Activated gamma-delta T cell (primary cell): Measurements from ENCODE around the gene SIGLEC8.
"Not testable (repeated sequence)": the region's sequence is repeated elsewhere in the genome, so short reads cannot be mapped to it uniquely, and the experiment has no call there.

ENCODE experiments used
- DNase-seq: peaks from one replicate; lab custom pipeline; 2025; lab: John Stamatoyannopoulos, UW

SIGLEC8 gene

DNA sequence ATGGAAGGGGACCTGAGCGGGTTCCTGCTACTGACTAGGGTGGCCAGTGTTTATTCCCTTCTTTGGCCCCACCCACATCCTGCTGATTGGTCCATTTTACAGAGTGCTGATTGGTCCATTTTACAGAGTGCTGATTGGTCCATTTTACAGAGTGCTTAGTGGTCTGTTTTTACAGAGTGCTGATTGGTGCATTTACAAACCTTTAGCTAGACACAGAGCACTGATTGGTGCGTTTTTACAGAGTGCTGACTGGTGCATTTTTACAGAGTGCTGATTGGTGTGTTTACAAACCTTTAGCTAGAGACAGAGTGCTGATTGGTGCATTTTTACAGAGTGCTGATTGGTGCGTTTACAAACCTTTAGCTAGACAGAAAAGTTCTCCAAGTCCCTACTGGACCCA lies 10.7 kb downstream of the SIGLEC8 start:
- DNase-seq: not testable (repeated sequence)

DNA sequence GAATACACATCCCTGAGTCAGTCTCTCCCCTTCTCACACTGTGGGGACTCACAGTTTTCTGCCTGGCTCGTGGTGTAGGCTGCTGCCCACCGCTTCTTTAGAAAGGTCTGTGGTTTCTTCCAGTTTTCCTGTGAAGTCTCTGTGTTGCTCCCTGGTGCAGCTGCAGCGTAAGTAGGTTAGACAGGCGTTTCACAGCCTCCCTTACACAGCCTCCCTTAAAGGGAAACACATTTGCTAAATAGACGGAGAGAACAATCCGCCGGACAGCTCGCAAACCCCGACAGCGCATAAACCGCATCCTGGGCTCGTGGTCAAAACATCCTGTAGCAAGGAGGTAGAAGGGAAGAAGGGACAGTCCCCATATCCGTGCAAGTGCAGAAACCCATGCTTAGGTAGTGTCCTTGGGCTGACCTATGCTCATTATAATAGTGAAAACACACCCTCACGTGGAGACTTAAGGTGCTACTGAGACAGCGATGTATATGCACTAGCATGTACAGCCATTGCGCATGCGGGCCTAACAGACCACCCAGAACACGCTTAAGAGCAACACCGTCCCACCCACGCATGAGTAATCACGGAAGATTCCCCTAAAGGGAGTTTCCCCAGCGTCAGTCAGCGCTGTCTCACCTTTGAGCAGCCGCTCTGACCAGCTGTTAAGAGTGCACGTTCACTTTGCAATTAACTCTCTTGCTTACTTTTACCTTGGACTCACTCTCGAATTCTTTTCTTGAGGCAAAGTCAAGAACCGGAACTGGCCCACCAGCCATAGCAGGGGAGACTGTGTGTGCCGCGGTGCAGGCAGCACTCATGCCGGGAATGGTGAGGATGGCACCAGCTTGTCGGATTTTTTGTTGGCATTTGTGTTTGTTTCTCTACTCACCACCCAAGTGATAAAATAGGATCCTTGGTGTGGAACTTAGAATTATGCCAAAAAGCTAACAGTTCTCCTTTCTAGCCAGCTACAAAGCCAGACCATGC lies 16.6 kb downstream of the SIGLEC8 start:
- DNase-seq: peak; percentile 13

DNA sequence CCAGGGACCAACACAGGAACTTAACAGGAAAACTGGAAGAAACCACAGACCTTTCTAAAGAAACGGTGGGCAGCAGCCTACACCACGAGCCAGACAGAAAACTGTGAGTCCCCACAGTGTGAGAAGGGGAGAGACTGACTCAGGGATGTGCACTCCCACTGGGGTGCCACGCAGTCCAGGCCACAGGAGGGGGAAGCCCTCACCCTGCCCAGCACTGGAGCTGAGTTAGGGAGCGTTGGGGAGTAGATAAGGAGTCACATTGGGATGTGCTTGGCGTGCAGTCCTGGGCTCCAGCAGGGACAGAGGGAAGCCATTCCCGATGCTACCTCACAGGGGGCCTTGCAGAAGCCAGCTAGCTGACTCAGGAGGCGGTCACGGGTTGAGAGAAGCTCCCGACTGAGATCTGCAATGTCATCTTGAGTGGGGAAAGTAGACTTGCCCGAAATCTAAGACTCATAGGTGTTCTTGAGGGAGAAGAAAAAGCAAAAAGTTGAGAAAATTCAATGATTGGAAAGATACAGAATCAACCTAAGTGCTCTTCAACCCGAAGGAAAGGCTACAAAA lies 17.3 kb downstream of the SIGLEC8 start:
- DNase-seq: peak; percentile 28

DNA sequence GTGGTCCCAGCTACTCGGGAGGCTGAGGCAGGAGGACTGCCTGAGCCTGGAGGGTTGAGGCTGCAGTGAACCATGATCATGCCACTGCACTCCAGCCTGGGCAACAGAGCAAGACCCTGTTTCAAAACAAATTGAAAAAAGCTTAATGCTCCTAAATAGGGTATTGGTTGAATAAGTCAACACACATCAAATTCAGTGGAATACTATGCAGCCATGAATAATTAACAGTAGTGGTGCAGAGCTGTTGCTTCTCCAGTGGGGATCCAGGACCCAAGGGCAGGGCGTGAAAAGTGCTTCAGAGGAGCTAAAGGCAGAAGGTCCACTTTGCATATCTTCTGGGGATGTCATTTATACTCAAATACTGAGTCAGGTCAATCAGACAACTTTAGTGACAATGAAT lies 18.2 kb downstream of the SIGLEC8 start:
- no peak for DNase-seq

DNA sequence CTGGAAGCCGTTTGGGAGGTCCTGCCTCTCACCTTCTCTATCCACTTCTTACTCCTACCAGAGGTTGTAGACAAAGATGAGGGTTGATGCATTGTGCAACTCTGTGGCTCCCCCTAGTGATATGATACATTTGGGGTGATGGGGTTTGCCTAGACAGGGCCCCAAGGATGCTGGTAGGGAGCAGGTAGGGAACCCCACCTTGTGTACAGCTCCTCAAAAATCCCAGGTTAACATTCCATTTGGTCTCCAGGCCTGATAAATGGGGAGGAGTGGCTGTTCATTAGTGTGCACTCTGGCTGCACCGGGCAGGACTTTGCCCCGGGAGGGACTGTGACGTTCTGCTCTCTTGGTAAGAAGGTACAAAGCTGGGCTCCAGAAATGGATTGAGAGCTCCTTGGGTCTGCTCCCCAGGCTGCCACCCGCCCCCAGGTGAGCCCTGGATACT lies 19.2 kb downstream of the SIGLEC8 start:
- DNase-seq: no peak

DNA sequence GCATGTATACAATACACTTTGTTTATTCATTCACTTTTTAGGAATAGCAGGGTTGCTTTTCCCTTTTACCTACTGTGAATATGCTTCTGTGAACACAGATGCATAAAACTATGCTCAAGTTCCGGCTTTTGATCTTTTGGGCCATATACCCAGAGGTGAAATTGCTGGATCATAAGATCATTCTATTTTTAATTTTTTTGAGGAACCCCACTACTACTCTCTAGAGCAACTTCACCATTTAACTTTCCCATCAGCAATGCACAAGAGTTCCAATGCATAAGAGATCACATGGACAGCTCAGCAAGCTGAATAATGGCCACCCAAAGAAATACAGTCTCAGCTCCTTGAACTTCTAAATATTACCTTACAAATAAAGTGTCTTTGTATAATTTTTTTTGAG lies 23.8 kb downstream of the SIGLEC8 start:
- DNase-seq: no peak

DNA sequence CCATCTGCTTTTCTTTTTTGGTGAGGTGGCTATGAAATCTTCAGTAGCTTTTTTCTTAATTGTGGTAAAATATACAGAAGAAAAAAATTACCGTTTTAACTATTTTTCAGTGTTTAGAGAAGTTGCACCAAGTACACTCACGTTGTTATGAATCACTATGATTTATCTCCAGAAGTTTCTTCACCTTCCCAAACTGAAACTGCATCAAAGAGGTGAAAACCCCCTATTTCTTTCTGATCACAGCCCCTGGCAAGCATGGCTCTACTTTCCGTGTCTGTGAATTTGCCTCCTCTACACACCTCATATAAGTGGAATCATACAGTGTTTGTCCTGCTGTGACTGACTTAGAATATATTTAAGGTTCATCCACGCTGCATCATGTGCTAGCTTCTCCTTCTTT lies 25.2 kb downstream of the SIGLEC8 start:
- DNase-seq: no peak

DNA sequence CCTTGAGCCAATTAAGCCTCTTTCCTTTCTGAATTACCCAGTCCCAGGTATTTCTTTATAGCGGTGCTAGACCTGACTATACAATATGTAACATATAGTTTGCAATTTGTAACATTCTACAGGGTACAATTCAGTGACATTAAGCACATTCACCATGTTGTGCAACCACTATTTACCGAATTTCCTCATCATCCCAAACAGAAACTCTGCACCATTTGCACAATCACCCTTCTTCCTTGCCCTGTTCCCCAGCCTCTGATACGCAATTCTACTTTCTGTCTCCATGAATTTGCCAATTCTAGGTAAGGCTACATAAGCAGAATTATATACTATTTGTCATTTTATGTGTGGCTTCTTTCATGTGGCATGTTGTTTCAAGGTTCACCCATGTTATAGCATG lies 27.1 kb downstream of the SIGLEC8 start:
- DNase-seq: no peak

DNA sequence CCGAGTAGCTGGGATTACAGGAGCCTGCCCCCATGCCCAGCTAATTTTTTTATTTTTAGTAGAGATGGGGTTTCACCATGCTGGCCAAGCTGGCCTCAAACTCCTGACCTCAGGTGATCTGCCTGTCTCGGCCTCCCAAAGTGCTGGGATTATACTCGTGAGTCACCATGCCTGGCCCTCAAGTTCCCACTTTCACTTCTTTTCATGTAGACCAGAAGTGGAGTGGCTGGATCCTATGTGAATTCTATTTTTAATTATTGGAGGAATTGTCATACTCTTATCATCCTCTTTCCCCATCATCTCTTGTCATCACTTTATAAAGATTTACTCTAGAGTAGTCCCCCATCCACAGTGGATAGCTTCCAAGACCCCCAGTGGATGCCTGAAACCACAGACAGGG lies 28.0 kb downstream of the SIGLEC8 start:
- no peak for DNase-seq

DNA sequence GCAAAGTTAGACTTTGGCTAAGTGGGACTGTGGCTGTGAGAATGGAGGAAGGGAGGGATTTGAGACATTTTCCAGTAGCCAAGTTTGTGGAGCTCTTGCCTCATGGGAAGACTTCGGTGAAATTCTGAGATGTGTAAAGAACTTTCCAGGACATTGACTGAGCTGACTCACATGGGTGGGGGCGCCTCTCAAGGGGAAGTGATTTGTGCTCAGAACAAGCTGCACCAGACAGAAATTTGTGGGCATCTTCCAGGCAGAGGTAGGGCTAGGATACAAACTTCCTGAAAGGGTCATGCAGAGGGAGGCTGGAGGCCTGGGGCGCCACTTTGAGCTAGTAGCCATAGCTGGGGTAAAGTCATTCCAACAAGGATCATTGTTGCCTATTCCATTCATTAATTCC lies 31.1 kb downstream of the SIGLEC8 start:
- no peak for DNase-seq

DNA sequence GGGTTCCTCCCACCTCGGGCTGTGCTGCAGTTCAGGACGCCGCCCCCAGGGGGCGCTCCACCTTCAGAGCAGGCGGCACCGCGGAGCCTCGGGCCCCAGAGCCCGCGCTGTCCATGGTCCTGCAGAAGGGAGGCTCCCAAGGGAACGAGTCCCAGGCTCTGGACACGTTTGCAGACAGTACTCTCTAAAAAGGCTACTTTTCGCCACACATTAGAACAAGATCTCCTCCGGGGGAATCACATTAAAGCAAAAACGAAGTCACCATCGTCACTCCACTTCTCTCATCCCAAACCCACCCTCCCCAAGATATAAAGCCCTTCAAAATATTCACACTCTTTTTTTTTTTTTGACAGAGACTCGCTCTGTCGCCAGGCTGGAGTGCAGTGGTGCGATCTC lies 36.2 kb downstream of the SIGLEC8 start:
- DNase-seq: peak; percentile 59

DNA sequence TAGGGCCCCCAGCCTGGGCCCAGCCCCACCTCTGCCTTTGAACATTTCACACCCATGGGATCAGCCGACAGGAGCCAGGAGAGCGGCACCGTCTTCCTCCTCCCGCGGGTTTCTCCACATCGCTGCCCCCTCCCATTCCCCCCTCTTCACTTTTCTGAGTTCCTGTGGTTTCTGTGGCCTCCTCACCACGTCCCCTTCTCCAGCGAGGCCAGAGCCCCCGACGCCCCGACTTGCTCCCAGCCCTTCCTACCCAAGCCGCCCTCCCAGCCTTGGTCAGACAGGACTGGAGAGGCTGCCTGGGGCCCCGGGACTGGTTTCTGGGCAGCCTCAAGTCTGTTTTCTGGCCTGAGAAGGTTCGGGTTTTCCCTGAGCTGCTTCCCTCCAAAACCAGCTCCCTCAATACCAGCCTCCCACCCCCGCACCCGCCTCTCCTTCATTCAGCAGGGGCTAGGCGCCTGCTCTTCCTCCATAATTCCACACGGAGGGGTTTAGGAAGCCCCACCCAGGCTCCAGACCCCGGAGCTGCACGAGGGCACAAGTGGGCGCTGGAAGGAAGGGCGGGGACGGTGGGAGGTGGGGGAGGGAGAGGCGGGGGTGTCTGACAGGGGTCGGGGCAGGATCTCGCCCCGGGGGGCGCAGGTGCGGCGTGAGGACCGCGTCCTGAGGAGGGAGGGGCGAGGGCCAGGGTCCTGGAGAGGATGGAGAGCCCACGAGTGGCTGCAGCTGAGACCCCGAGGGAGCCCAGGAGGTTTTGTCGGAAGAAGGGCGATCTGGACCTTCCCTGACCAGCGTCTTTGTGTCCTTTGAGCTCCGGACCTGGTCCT lies 36.8 kb downstream of the SIGLEC8 start:
- DNase-seq: no peak

DNA sequence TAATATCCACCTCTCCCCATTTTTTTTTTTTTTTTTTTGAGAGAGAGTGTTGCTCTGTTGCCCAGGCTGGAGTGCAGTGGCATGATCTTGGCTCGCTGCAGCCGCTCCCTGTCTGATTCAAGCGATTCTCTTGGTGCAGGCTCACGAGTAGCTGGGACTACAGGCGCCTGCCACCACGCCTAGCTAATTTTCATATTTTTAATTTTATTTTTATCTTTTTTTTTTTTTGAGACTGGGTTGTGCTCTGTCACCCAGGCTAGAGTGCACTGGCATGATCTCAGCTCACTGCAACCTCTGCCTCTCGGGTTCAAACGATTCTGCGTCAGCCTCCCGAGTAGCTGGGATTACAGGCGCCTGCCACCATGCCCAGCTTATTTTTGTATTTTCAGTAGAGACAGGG lies 37.7 kb downstream of the SIGLEC8 start:
- not testable (repeated sequence) for DNase-seq

DNA sequence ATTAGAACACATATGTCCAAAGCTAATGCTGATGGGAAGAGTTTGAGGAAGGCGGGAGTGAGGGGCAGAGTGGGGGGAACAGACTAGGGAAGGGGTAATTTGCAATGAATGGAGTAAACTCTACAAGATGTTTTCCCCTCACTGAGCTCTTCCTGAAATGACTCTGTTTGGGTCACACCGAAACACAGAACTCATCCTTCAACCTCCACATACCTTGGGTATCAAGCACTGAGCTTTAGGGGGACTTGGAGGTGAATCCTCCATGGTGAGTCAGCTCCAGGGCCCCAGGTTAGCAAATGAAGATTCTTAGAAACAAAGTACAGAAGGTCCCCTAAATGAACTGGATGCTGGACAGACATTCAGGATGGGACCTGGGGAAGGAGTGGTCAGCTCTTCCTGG lies 39.5 kb downstream of the SIGLEC8 start:
- DNase-seq: no peak

DNA sequence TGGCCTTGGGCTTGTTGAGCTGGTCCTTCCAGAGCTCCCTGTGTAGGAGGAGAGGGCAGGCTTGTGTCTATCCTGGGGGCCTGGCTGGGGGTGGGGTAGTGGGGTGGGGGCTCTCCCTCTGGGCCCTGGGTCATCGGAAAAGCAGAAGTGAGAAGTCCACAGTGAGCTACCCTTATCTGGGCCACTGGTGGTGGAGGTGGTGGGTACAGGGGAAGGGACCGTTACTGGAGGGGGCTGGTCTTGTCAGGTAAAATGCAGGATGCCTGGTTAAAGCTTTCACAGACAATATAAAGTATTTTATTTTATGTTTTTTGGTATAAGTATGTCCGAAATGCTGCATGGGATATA lies 40.5 kb downstream of the SIGLEC8 start:
- DNase-seq: no peak

DNA sequence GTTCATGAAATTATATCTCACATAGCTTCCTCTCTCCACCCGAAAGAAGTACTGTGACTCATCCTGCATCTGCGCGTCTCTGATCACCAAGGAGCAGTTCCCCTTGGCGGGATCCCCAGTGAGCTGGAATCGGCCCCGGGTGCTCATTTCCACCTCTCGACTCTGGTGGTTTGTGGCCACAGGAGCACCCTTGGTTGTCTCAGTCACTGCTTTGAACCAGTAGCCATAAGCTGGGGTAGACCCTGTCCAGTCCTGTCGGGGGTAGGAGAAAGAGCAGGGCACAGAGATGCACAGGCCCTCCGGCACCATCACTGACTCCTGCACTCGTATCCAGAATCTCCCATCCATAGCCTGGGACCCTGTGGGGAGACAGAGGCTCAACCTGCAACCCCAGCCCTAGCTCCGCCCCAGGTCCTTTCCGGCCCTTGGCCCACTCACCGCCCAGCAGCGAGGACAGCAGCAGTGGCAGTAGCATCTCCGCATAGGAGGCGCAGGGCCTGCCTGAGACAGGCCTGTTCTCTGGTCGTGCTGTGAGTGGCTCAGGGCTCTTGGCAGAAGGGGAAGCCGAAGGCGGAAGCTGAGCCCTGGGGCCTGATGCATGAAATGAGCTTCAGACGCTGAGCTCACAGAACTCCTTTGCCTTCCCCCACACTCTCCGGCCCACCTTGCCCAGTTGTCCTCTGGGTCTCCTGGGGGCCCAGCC lies 41.0 kb downstream of the SIGLEC8 start, which contains the start of gene SIGLEC10:
TSS of gene SIGLEC10 (minus strand) at position 536 of the 703 bp plus-strand sequence. CDS start at position 475, 61 bp downstream.
- no peak for DNase-seq

DNA sequence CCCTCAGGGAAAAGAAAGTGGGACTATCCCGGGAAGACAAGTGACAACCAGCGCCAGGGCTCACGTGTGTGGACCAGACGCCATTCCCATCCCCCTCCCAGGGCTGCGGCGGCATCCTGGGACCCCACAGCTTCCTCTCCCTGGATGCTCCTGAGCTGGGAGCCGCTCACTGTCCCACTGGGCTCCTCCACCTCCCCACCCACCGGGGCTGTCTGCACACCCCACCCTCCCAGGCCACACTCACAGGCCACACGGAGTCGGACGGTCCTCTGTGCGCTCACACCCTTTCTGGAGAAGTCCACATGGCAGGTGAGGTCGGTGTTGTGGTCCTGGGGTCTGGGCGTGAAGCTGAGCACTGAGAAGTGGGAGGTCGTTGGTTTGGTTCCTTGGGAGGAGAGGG lies 41.8 kb downstream of the SIGLEC8 start:
- DNase-seq: not testable (repeated sequence)

DNA sequence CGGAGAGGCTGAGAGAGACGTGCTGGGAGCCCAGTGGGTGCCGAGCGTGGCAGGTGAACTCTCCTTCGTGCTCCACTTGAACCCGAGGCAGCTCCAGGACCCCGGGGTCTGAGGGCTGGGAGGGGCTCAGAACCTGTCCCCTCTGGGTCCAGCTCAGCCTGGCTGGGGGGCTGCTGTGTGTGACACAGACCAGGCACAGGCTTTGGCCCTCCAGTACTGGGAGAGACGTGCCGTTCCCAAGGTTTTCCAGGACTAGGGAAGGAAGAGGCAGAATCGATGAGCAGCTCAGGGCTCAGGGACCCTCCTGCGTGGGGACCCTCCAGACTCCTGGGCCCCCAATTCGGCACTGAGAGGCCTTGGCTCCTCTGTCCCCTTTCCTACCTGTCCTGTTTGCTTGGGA lies 43.1 kb downstream of the SIGLEC8 start:
- no peak for DNase-seq

DNA sequence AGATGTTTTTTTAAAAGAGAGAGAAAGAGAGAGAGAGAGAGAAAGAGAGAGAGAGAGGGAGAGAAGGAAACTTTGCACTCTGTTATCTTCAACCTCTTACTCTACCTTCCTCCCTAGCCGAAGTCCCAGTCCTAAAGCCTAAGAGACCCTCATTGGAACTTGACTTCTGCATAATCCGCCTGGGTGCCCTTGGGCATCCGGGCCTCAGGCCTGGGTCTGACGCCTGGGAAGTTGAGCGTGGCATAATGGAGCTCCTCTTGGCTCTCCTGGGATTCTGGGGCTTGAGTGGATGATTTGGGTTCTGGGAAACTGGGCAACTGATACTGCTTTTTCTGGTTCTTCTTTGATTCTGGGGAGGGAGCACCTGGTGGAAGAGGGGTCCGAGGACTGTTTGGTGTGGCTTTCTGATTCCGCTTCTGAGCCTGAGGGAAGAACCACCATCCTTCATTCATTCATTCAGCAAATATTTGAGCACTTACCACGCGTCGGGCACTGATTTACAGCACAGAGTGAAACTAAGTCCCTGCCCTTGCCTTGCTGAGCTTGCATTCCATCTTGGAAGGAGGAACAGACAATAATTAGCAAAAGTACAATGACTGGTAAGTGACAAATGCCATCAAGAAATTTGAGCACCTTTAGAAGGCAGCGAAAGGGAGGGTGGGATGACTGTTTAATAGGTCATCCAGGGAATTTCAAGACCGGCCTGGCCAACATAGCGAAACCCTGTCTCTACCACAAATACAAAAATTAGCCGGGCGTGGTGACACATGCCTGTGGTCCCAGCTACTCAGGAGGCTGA lies 47.1 kb downstream of the SIGLEC8 start:
- DNase-seq: no peak

DNA sequence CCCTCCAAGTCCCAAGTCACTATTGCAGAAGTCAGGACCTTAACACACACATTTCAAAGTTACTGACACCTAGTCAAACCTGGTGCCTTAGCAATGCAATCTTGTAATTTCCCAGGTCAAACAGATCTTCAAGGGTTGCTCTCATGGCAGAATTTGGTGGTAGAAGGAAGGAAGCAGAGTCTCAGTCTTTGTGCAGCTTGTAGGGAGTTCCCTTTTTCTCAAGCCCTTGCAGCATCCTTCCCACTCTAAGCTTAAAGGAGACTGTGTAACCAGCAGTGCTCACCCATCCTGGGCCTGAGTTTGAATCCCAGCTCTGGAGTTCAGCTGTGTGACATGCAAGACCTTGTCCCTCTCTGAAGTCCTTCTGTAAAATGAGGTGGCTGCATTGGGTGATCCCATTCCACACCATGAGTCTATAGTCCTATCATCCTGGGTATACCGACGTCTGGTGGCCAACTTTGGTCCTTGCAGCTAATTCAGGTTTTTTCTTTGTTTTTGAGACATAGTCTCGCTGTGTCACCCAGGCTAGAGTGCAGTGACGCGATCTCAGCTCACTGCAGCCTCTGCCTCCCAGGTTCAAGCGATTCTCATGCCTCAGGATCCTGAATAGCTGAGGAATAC lies 50.6 kb downstream of the SIGLEC8 start:
- no peak for DNase-seq

DNA sequence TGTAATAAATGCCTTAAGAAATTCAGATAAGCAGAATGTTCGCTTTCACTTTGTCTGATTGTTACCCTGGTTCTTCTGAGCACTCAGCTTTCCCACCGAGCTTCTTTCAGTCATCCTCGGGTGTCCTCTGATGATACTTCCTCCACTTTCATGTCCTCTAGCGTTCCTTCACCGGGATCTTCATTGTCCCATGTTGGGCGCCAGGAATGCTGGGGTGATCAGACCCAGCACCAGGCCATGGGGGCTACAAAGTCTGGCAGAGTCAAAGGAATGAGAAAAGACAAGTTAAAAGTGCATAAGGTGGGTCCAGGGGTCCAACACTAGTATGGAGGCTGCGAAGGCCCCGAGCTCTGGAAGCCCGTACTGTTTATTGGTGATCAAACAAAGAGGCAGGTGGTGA lies 56.1 kb downstream of the SIGLEC8 start:
- DNase-seq: no peak
